ENCODE data around the gene EMP3. TPM values are rescaled to one million over a fixed set of nuclear protein-coding genes. Genes with fewer than 3 reads are reported as not detected.

EMP3 gene
- total and polyA plus RNA-seq, 7 donors = 8.9 to 15.2 (median 13.7) TPM

GRCh38 chr19:48342414-48342738 lies 17.0 kb downstream of the EMP3 start:
- Histone ChIP-seq H3K27ac (no peak overlapping the region), H3K4me1 (no peaks in the 10 kb centered on the region), H3K4me3 (no peak overlapping the region), H3K27me3 (ENCODE audit: insufficient read depth in 3 of 3, low read length in 2 of 3) (no peaks in the 10 kb centered on the region), H3K36me3 (ENCODE audit: insufficient read depth in 1 of 2, low read depth in 1 of 2) (peaks cover 0 to 18% of the 10 kb centered on the region in 2 donors), H3K9me3 (no peaks in the 10 kb centered on the region)
- no peak for ATAC-seq
- 87 to 96% (median 94%) methylated on average over 16 to 20 of the region's 20 CpGs for WGBS, 3 donors
- no peak for DNase-seq
- intact Hi-C loops (cut with DNase I) = no loop called here
- no peak for TF ChIP-seq CTCF (IDR thresholded peaks at IDR 0.05)

GRCh38 chr19:48342841-48343540 lies 17.6 kb downstream of the EMP3 start:
- no peak for DNase-seq
- no peak for TF ChIP-seq CTCF (IDR thresholded peaks at IDR 0.05)
- H3K36me3 ChIP-seq (ENCODE audit: insufficient read depth in 1 of 2, low read depth in 1 of 2) = peaks cover 0 to 15% of the 10 kb centered on the region in 2 donors
- peaks cover under 1% of the 10 kb centered on the region for H3K4me1 ChIP-seq
- 89 to 95% (median 95%) methylated on average over 23 of the region's 23 CpGs for WGBS, 3 donors
- H3K9me3 ChIP-seq = no peaks in the 10 kb centered on the region
- intact Hi-C loops (cut with DNase I) = no loop called here
- H3K4me3 ChIP-seq = no peak overlapping the region
- no peak overlapping the region for H3K27ac ChIP-seq
- ATAC-seq = no peak
- no peaks in the 10 kb centered on the region for H3K27me3 ChIP-seq (ENCODE audit: insufficient read depth in 3 of 3, low read length in 2 of 3)

GRCh38 chr19:48344892-48345291 lies 19.5 kb downstream of the EMP3 start:
- Histone ChIP-seq H3K4me1 (peaks cover 7% of the 10 kb centered on the region), H3K27me3 (ENCODE audit: insufficient read depth in 3 of 3, low read length in 2 of 3) (no peaks in the 10 kb centered on the region), H3K9me3 (no peaks in the 10 kb centered on the region), H3K27ac (no peak overlapping the region), H3K4me3 (no peak overlapping the region), H3K36me3 (ENCODE audit: insufficient read depth in 1 of 2, low read depth in 1 of 2) (peaks cover 0 to 15% of the 10 kb centered on the region in 2 donors)
- no peak for TF ChIP-seq CTCF (IDR thresholded peaks at IDR 0.05)
- DNase-seq (no peak), ATAC-seq (no peak)
- intact Hi-C loops (cut with DNase I) = no loop called here
- WGBS, 3 donors = 95 to 99% (median 97%) methylated on average over 6 of the region's 6 CpGs

- ATAC-seq = no peak
- 45 to 92% (median 60%) methylated on average over 2 of the region's 2 CpGs for WGBS, 3 donors
- H3K9me3 ChIP-seq = no peaks in the 10 kb centered on the region
- H3K36me3 ChIP-seq (ENCODE audit: insufficient read depth in 1 of 2, low read depth in 1 of 2) = peaks cover 0 to 15% of the 10 kb centered on the region in 2 donors
- H3K27ac ChIP-seq = no peak overlapping the region
- intact Hi-C loops (cut with DNase I) = no loop called here
- H3K27me3 ChIP-seq (ENCODE audit: insufficient read depth in 3 of 3, low read length in 2 of 3) = no peaks in the 10 kb centered on the region
- H3K4me3 ChIP-seq = no peak overlapping the region
- no peak for DNase-seq
- peaks cover 7% of the 10 kb centered on the region for H3K4me1 ChIP-seq
- no peak for TF ChIP-seq CTCF (IDR thresholded peaks at IDR 0.05)
Measured at GRCh38 chr19:48346191-48346590, 20.8 kb downstream of the EMP3 start.

- no peak overlapping the region for H3K27ac ChIP-seq
- DNase-seq (no peak), ATAC-seq (peak in 2 of 4 donors; percentile 28 to 31)
Measured at GRCh38 chr19:48348045-48348444, 22.7 kb downstream of the EMP3 start.

More at GRCh38 chr19:48348045-48348444, 22.7 kb downstream of the EMP3 start:
- Histone ChIP-seq H3K36me3 (ENCODE audit: insufficient read depth in 1 of 2, low read depth in 1 of 2) (peaks cover 0 to 5% of the 10 kb centered on the region in 2 donors), H3K27me3 (ENCODE audit: insufficient read depth in 3 of 3, low read length in 2 of 3) (no peaks in the 10 kb centered on the region), H3K4me3 (no peak overlapping the region), H3K9me3 (no peaks in the 10 kb centered on the region), H3K4me1 (peaks cover 7% of the 10 kb centered on the region)
- TF ChIP-seq CTCF (IDR thresholded peaks at IDR 0.05) = no peak
- WGBS, 3 donors = 18 to 31% (median 29%) methylated on average over 5 of the region's 5 CpGs
- intact Hi-C loops (cut with DNase I) = no loop called here

All from psoas muscle (tissue), 8 donors.